Ascending aorta (tissue), 2 donors: Measurements from ENCODE around the gene INSYN2B. TPM values are rescaled to one million over a fixed set of nuclear protein-coding genes. Genes with fewer than 3 reads are reported as not detected.

ENCODE experiments used
- DNase-seq, 2 donors: peaks; one replicate each; pipeline ENCODE4 v3.0.0-alpha.2; 2019; ENCODE audit warnings: low spot score in 2 of 2
- H3K27ac ChIP-seq, 2 donors: fragments of 200-600 bp; sonication (generic); one replicate each; pipeline ENCODE4 v1.5.1; 2016 to 2017; ENCODE audit warnings: mild to moderate bottlenecking in 1 of 2
- H3K27me3 ChIP-seq: fragments of 200-600 bp; sonication (generic); one replicate; pipeline ENCODE4 v1.5.1; 2017
- H3K36me3 ChIP-seq, 2 donors: fragments of 200-600 bp; sonication (generic); one replicate each; pipeline ENCODE4 v1.5.1; 2016
- H3K4me1 ChIP-seq, 2 donors: fragments of 200-600 bp; sonication (generic); one replicate each; pipeline ENCODE4 v1.5.1; 2016 to 2017; ENCODE audit warnings: mild to moderate bottlenecking in 1 of 2
- H3K4me3 ChIP-seq, 2 donors: fragments of 200-600 bp; sonication (generic); one replicate each; pipeline ENCODE4 v1.5.1; 2016 to 2017; ENCODE audit warnings: mild to moderate bottlenecking in 1 of 2
- H3K9me3 ChIP-seq, 2 donors: fragments of 200-600 bp; sonication (generic); one replicate each; pipeline ENCODE4 v1.5.1; 2016
- intact Hi-C: fragments of 100-400 bp; cut with DNase I; formaldehyde crosslinking; loops from one replicate; pipeline ENCODE4 v1.15.1; 2023
- total RNA-seq: library from RNA; depleted of rRNA; stranded (reverse); fragments of >200 nt; gene quantifications from one replicate; pipeline ENCODE4 v1.1.0, GENCODE V29; 2016
- TF ChIP-seq, protein P1 (sequence below), 3 experiments: fragments of 200-600 bp in 2 of 3; fragments of 450-650 bp in 1 of 3; sonication (generic) in 2 of 3; IDR thresholded peaks; one replicate each; pipeline ENCODE4 v1.5.1; 2016 to 2019; ENCODE audit warnings: antibody characterized with exemption in 3 of 3, mild to moderate bottlenecking in 1 of 3, moderate library complexity in 1 of 3

The INSYN2B gene
- total RNA-seq, 1 donor from 2014 or later = not detected

- intact Hi-C loops = no loop called here
- no peaks in the 10 kb centered on the region for H3K36me3 ChIP-seq
- H3K27me3 ChIP-seq = no peaks in the 10 kb centered on the region
- no peak for DNase-seq
- no peaks in the 10 kb centered on the region for H3K9me3 ChIP-seq
- TF ChIP-seq, protein P1, sequence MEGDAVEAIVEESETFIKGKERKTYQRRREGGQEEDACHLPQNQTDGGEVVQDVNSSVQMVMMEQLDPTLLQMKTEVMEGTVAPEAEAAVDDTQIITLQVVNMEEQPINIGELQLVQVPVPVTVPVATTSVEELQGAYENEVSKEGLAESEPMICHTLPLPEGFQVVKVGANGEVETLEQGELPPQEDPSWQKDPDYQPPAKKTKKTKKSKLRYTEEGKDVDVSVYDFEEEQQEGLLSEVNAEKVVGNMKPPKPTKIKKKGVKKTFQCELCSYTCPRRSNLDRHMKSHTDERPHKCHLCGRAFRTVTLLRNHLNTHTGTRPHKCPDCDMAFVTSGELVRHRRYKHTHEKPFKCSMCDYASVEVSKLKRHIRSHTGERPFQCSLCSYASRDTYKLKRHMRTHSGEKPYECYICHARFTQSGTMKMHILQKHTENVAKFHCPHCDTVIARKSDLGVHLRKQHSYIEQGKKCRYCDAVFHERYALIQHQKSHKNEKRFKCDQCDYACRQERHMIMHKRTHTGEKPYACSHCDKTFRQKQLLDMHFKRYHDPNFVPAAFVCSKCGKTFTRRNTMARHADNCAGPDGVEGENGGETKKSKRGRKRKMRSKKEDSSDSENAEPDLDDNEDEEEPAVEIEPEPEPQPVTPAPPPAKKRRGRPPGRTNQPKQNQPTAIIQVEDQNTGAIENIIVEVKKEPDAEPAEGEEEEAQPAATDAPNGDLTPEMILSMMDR (IDR thresholded peaks at IDR 0.05) = no peak
- no peak overlapping the region for H3K4me3 ChIP-seq
- H3K4me1 ChIP-seq = no peaks in the 10 kb centered on the region
- no peak overlapping the region for H3K27ac ChIP-seq
Measured at GRCh38 chr5:169911448-169912212, 68.7 kb downstream of the INSYN2B start.

DNA sequence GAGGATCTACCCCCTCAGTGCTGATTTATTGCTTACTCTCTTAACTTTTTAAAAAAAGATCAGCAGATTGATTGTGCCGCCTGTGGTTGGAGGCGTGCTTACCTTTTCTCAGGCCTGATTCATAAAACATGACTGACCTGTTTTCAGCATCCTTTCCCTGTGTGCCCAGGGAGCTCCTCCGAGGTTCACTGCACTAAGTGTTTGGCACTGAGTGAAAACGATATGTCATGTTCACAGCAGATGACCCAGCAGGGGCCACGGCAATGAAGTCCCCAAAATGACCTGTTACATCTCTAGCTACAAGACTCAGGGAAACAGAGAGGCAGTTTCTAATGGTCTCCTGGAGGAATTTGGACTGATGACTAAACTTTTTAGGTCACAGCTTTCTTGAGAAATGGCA lies 69.9 kb downstream of the INSYN2B start:
- no peak for DNase-seq
- Histone ChIP-seq H3K4me3 (no peak overlapping the region), H3K27me3 (no peaks in the 10 kb centered on the region), H3K36me3 (no peaks in the 10 kb centered on the region), H3K27ac (no peak overlapping the region), H3K9me3 (no peaks in the 10 kb centered on the region), H3K4me1 (no peaks in the 10 kb centered on the region)
- TF ChIP-seq, protein P1 (IDR thresholded peaks at IDR 0.05) = no peak
- intact Hi-C loops = no loop called here

- Histone ChIP-seq H3K36me3 (no peaks in the 10 kb centered on the region), H3K4me1 (no peaks in the 10 kb centered on the region), H3K27me3 (no peaks in the 10 kb centered on the region), H3K27ac (no peak overlapping the region), H3K4me3 (no peak overlapping the region), H3K9me3 (no peaks in the 10 kb centered on the region)
- intact Hi-C loops = no loop called here
- TF ChIP-seq, protein P1 (IDR thresholded peaks at IDR 0.05) = no peak
- no peak for DNase-seq
Measured at GRCh38 chr5:169909945-169910344, 70.3 kb downstream of the INSYN2B start.

DNA sequence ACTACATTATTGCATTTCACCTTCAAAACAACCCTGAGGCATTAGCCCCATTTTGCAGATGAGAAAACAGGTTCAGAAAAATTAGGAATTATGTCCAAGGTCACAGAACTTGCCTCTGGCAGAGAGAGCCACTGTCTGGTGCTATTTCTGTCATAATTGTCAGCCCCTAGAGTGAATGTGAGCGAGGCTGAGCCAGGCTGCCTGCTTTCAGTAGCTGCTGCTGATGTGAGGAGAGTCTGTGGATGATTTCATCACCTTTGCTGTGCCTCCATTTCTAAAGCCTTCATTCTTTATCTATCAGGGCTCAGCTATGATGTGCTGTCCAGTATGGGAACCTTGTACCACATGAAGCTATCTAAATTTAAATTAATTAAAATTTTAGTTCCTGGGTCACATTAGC lies 71.4 kb downstream of the INSYN2B start:
- intact Hi-C loops = no loop called here
- no peak overlapping the region for H3K4me3 ChIP-seq
- H3K9me3 ChIP-seq = no peaks in the 10 kb centered on the region
- no peaks in the 10 kb centered on the region for H3K36me3 ChIP-seq
- H3K27me3 ChIP-seq = no peaks in the 10 kb centered on the region
- TF ChIP-seq, protein P1 (IDR thresholded peaks at IDR 0.05) = no peak
- no peak overlapping the region for H3K27ac ChIP-seq
- H3K4me1 ChIP-seq = no peaks in the 10 kb centered on the region
- DNase-seq = no peak

DNA sequence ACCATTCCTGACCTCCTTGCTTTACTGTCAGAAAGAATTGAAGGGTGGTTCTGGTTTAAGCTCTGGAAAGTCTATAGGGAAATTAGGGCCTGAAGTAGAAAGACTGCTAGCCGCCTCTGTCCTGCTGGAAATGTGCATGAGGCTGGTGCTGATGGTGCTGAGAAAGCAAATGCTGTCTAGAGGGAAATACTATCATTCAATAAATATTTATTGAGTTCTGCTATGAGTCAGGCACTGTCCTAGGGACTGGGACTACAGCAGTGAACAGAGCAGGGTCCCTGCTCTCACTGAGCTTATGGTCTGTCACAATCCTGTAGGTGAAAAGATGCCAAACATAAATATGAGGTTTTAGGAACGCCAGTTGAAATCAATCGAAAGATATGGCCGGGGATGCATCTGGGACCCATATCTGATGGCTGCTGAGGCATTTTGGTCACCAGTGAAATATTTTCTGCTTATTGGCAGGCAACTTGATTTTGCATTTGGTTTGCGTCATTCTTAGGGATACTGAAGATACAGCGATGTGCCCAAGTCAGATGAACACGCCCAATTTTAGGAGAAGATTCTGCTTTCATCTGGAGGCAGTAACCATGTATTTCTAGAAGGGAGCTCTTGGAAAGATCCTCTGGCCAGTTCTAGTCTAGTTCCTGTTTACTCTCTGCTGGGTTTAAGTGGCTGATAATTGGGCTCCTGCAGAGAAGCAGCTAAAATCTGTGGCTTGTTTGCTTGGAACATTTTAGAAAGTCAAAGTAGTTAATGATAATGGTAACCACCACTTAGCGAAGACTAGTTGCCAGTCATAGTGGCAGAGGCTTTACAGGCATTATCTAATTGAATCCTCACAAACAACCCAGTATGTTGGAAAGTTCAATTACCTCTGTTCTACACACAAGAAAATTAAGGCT lies 73.3 kb downstream of the INSYN2B start:
- H3K27me3 ChIP-seq = no peaks in the 10 kb centered on the region
- H3K36me3 ChIP-seq = no peaks in the 10 kb centered on the region
- no peak overlapping the region for H3K4me3 ChIP-seq
- no peak overlapping the region for H3K27ac ChIP-seq
- TF ChIP-seq, protein P1 (IDR thresholded peaks at IDR 0.05) = no peak
- intact Hi-C loops = no loop called here
- DNase-seq = no peak
- H3K9me3 ChIP-seq = no peaks in the 10 kb centered on the region
- H3K4me1 ChIP-seq = no peaks in the 10 kb centered on the region
